HCT116 (cell line): ENCODE data around the gene NAB2.

Experiments
- ATF3 ChIP-seq: IDR thresholded peaks from 2 replicates; pipeline ENCODE4 v1.6.1; 2012
- CTCF ChIP-seq, 3 experiments: fragments of 200-600 bp in 1 of 3; sonication (generic) in 1 of 3; IDR thresholded peaks in 2 of 3; conservative IDR thresholded peaks in 1 of 3; 2 replicates each; pipeline ENCODE4 v1.5.1; 2012 to 2017; ENCODE audit warnings: low read depth in 2 of 3, low read length in 2 of 3, antibody characterized with exemption in 1 of 3, borderline replicate concordance in 1 of 3, control low read depth in 1 of 3, mild to moderate bottlenecking in 1 of 3, mixed read lengths in 1 of 3, mixed run types in 1 of 3, moderate library complexity in 1 of 3; ENCODE audit not compliant: insufficient read depth in 1 of 3
- ELF1 ChIP-seq: IDR thresholded peaks from 2 replicates; pipeline ENCODE4 v1.6.1; 2012; ENCODE audit warnings: low read depth, borderline replicate concordance
- EZH2 ChIP-seq: fragments of 200-600 bp; sonication (generic); IDR thresholded peaks from 2 replicates; pipeline ENCODE4 v1.6.1; 2017; ENCODE audit warnings: antibody characterized with exemption, mixed run types
- EZH2phosphoT487 ChIP-seq: fragments of 200-600 bp; IDR thresholded peaks from 2 replicates; pipeline ENCODE4 v1.6.1; 2018; ENCODE audit warnings: antibody characterized with exemption, borderline replicate concordance
- POLR2A ChIP-seq: IDR thresholded peaks from 2 replicates; pipeline ENCODE4 v1.7.0; 2011; ENCODE audit warnings: borderline replicate concordance; ENCODE audit not compliant: insufficient read depth, insufficient read length; ENCODE audit errors: extremely low read depth
- POLR2AphosphoS5 ChIP-seq: IDR thresholded peaks from 2 replicates; pipeline ENCODE4 v1.6.1; 2011; ENCODE audit warnings: mild to moderate bottlenecking, low read depth, low read length, moderate library complexity
- RAD21 ChIP-seq: IDR thresholded peaks from 2 replicates; pipeline ENCODE4 v1.6.1; 2012; ENCODE audit warnings: low read depth, mild to moderate bottlenecking
- REST ChIP-seq: IDR thresholded peaks from 2 replicates; pipeline ENCODE4 v1.6.1; 2012; ENCODE audit warnings: low read depth
- SP1 ChIP-seq: IDR thresholded peaks from 2 replicates; pipeline ENCODE4 v1.6.1; 2012; ENCODE audit warnings: low read depth
- YY1 ChIP-seq: IDR thresholded peaks from 2 replicates; pipeline ENCODE4 v1.6.1; 2011; ENCODE audit warnings: low read length, low read depth, moderate library complexity, mild to moderate bottlenecking; ENCODE audit not compliant: insufficient replicate concordance; ENCODE audit errors: extremely low read depth

GRCh38 chr12:57046947-57047890 lies 41.7 kb upstream of the NAB2 start:
- TF ChIP-seq CTCF (IDR thresholded peaks at IDR 0.05 in 2 of 3, conservative IDR thresholded peaks at IDR 0.05 in 1 of 3; ENCODE audit: borderline replicate concordance in 1 of 3, insufficient read depth in 1 of 3, low read depth in 2 of 3, low read length in 2 of 3) (no peak), YY1 (no peak), RAD21 (no peak), POLR2AphosphoS5 (no peak), REST (no peak), POLR2A (no peak), EZH2 (no peak), ELF1 (no peak), EZH2phosphoT487 (no peak), SP1 (no peak), ATF3 (no peak)
